Cerebellar cortex (tissue), 1 donor: Measurements from ENCODE around the gene GK.
A peak's percentile ranks its signal among the peaks of the same experiment; 100 is the strongest.
"Not testable (repeated sequence)": the region's sequence is repeated elsewhere in the genome, so short reads cannot be mapped to it uniquely, and the experiment has no call there.

ENCODE experiments used
- DNase-seq: peaks from one replicate; pipeline ENCODE4 v3.0.0-alpha.2; 2015; ENCODE audit warnings: low spot score

GK gene

DNA sequence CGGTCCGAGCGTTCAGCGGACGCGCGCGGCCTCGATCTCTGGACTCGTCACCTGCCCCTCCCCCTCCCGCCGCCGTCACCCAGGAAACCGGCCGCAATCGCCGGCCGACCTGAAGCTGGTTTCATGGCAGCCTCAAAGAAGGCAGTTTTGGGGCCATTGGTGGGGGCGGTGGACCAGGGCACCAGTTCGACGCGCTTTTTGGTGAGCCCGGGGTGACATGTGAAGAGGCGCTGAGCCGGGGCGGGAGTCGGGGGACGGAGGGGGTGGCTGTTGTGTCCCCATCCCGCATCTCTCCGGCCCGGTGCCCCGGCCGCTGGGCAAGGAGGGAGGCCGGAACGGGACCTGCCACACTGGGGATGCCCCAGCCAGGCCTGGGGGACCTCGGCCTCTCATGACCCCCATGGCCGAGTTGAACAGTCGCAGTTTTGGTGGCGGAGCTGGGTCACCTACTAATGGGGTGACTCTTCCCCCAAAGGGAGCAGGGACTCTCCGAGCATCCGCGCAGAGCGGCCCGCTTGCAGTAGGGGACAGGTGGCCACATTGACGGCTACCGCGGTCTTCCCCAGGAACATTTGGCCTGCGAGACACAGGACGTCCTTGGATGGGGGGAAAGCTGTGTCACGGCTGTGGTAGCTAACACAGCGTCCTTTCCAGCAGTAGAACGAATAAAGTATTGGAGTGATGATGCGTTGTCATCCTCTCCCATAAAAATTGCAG, at the start of gene GK:
GK (plus strand) TSS at position 9 of the 717 bp plus-strand sequence; CDS start at position 124, 115 bp downstream.
- peak; percentile 33 for DNase-seq

DNA sequence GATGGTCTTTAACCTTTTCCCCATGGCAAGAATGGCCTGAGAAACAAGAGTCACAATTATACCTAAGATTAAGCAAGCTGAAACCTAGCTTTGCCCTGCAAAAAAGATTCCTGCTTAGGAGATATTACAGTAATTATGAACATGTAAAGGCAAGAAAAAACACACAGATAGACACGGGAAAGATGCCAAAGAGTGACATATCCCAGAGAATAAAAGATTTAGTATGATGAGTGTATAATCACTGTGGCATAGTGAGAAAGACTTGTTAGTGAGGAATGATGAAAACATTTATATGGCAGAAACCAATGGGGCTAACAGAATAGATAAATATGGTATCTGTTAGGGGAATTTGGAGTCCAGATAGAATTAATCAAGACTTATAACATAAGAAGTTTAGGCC, 46.1 kb upstream of the GK start:
- DNase-seq: no peak

DNA sequence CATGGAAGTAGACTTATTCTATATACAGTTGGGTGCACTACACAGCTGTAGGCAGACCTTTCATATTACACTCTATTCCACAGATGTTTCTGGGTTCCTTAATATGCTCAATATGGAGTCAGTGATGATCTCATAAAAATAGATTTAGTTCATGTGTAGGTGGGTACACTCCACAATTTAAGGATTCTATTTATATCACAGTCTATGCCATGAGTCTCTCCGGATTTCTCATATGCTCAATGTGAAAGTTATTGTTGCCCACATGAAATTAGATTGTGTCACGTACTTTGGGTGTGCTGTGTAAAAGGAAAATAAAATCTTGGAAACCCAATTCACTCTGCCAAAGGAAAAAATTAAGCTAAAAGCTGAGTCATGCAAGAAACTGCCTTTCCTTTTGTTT, 43.2 kb upstream of the GK start:
- DNase-seq: no peak

DNA sequence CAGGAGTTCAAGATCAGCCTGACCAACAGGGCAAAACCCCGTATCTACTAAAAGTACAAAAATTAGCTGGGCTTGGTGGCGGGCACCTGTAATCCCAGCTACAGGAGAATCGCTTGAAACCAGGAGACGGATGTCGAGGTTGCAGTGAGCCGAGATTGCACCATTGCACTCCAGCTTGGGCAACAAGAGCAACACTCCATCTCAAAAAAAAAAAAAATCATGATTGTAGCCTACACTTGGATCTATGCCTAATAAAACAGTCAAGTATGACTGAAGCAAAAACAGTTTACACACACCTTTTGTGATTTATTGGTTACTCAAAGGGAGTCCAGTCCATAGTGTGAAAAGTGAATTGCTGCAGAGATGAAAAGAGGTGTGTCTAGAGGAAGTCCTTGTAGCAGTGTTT, 41.0 kb upstream of the GK start:
- no peak for DNase-seq

DNA sequence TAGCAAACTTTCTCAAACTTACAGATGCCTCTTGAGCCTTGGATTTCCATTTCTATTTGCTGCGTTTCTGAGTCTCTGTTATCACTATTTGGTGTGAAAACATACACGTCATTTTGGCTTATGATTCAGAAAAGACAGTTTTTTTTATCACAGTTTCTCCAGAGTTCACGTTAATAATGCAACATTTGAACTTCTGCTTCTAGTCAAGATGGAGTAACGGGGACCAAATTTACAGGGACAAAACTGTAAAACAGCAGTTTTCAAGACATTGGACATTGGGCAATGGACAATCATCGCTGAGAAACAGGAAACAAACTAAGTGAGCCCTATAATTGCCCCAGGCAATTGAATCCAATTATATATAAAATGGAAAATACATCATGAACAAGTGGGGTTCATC, 39.5 kb upstream of the GK start:
- DNase-seq: no peak

DNA sequence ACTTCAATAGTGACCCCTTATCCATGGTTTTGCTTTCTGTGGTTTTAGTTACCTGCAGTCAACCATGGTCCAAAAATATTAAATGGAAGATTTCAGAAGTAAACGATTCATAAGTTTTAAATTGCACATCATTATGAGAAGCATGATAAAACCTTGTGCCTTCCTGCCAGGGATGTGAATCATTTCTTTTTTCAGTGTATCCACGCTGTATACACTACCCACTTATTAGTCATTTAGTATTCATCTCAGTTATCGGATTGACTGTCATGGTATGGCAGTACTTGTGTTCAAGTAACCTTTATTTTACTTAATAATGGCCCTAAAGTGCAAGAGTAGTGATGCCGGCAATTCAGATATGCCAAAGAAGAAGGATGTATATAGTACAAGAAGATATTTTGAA, 38.0 kb upstream of the GK start:
- DNase-seq: no peak

DNA sequence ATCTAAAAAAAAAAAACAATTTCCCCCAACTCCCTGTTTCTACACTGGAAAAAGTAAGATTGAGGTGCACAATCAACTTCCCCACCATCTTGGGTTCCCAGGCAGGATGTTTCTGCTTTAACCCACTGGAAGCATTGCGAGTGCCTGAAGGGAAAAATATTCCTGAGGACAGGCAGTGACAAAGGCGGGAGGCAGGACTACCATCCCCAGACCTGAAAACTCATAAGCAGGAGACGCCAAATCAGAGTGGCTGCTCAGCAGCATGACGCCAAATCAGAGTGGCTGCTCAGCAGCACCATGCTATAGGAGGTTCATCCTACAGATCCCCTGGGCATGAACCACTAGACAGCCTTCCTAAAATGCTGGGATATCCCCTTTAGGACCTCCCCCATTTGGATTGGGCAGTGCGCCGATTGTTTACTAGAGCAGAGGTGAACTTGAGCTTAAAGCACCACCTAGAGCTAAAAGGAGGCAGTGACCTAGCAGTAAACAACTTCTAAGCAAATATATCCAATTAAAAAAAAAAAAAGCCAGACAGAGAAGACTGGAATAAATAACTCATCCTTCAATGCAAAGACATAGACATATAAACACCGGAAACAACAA, 35.0 kb upstream of the GK start:
- DNase-seq: no peak

DNA sequence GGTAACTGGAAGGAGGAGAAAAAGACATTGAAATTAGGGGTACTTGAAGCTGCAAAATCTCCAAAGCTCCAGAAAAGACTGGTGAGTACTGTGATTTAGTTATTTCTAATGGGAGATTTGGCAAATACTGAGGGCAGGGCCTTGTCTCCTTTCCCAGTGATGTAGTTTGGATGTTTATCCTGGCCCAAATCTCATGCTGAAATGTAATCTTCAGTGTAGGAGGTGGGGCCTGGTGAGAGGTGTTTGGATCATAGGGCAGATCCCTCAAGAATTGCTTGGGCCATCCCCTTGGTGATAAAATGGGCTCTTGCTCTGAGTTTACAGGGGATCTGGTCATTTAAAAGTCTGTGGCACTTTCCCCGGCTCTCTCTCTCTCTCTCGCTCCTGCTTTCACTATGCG, 33.1 kb upstream of the GK start:
- DNase-seq: no peak

DNA sequence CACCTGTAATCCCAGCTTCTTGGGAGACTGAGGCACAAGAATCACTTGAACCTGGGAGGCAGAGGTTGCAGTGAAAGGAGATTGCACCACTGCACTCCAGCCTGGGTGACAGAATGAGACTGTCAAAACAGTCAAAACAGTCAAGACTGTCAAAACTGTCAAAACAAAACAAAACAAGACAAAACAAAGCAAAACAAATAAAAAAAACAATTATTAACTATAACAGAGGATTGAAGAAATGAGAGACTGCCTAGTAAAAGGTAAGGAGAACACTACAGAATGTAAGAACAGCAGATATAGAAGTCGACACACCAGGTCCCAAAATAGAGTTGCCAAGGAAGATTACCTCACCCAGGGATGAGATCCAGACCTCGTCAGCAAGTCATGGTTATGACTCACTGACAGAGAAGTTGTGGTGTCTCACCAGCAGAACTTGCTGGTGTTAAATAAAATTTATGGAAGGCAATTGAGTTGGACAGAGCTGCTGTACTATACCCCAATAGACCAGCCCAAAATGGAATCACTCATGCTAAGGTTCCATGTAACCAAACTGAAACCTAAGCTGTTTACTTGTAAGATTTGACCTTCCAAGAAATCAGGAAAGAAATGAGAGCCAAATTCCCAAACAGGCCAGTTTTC, 32.1 kb upstream of the GK start:
- no peak for DNase-seq

DNA sequence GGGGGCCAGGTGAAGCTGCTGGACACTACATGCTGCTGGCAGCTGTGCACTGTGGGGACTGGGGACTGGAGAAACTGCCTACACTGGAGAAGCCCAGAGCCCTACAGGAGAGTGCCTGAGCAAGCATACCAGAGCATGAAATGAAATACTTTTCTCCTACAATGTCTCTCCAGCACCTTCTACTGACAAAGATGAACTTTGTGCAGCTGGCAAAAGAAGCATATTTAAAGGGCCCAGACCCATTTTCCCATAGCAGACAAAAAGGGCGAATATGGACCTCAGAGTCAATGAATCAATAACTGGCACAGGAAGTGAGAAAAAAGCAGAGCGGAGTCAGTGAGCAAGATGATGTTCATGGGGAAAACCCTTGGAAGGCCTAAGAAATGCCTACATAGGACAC, 30.9 kb upstream of the GK start:
- DNase-seq: no peak

DNA sequence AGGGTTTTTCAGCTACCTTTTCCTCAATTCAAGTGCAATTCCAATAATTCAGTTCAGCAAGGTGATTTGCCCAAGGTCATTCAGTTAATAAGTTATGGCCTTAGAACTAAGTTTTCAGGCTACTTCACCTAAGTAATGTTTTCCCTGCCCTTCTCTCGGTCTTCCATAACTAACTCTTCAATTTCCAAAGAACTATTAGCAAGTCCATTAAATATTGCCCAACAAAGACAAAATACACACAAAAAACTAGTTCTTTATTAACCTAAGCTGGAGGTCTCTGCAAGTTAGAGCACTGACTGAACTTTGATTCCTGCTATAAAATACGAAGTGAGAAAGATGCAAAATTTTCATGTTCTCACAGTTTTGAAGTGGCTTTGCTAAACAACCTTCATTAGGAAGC, 26.8 kb upstream of the GK start:
- no peak for DNase-seq

DNA sequence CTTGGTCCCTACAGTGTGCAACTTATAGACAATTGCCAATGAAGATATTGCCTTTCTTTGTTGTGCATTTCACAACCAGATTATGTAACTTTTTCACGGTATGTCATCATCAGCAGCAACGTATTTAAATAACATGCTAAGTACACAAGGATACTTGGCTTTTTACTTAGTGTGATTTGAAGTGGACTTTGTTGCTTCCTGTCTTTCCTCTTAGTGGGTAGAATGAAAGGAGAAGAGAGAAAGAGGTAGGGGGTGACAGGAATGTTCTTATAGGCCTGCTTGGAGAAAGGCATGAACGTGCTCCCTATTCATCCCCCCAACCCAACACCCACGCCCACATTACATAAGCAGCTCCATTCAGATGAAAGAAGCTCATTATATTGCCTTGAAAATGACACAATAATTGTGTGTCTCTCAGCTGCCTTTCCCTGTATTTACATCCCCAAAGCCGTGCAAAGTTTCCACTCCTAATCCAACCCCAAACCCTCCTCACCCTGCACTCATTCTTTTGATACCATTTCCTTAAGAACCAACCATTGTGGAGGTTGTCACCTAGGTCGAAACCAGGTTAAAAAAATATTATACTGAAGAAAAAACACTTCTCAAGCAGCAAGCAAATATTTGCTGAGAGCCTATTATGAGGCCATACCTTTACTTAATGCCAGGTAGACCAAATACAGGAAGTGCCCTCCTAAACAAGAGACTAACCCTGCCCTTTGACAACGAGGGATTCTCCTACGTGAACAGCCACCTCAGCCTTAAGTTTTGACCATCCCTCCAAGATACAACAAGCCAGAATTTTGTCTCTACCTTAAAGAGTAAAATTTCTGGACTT, 25.2 kb upstream of the GK start:
- DNase-seq: no peak

DNA sequence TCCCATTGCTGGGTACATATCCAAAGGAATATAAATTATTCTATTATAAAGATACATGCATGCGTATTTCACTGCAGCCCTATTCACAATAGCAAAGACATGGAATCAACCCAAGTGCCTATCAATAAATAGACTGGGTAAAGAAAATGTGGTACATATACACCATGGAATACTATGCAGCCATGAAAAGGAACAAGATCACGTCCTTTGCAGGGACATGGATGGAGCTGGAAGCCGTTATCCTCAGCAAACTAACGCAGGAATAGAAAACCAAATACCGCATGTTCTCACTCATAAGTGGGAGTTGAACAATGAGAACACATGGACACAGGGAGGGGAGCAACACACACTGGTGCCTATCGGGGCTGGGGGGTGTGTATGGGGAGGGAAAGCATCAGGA, 19.2 kb upstream of the GK start:
- DNase-seq: not testable (repeated sequence)

DNA sequence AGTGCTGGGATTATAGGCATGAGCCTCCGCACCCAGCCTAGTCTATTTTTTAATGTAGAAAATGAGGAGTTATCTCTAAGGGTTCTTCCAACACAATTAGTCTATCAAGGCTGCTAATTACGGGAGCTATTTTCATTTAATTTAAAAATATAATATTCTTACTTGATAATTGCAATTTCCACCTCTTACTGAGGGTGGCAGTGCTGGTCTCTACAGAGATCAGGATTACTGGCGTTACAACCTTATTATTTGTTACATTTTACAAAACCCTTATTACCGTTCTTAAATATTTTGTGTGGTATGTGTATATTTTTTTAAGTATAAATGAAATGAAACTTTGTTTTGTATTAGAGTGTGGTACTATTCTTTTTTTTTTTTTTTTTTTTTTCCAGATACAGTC, 17.6 kb upstream of the GK start:
- no peak for DNase-seq

DNA sequence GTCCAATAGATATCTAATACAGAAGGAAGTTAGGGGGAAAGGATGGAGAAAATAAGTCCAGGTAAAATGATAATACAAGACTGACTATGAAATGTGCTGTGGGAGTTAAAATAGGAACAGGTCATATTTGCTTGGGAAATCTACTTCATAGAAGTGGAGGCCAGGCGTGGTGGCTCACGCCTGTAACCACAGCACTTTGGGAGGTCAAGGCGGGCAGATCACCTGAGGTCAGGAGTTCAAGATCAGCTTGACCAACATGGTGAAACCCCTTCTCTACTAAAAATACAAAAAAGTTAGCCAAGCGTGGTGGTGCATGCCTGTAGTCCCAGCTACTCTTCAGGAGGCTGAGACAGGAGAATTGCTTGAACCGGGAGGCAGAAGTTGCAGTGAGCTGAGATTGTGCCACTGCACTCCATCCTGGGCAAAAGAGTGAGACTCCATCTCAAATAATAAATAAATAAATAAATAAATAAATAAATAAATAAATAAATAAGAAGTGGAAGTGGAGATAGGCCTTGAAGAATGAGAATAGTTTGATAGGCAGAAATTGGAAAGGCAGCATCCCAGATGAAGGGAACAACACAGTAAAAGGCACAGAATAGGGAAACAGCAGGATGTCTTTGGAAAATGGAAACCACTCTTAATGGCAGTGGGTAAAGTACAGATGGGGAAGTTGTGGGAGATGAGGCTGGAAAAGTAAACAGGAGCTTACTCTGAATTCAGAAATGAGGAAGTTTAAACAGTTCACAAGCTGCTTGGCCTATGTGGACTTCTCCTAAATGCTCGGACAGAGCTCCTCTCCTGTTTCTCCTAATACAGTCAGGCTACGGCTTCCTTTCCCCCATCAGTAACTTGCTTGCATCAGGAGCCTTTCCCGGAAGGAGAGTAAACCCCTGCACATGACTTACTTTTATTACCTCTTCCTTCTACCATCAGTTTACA, 15.1 kb upstream of the GK start:
- DNase-seq: no peak

DNA sequence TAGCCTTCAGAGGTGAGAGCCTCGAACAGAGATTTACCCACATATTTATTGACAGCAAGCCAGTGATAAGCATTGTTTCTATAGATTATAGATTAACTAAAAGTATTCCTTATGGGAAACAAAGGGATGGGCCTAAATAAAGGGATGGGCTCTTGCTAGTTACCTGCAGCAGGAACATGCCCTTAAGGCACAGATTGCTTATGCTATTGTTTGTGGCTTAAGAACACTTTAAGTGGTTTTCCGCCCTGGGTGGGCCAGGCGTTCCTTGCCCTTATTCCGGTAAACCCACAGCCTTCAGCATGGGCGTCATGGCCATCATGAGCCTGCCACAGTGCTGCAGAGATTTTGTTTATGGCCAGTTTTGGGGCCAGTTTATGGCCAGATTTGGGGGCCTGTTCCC, 13.5 kb upstream of the GK start:
- DNase-seq: not testable (repeated sequence)

DNA sequence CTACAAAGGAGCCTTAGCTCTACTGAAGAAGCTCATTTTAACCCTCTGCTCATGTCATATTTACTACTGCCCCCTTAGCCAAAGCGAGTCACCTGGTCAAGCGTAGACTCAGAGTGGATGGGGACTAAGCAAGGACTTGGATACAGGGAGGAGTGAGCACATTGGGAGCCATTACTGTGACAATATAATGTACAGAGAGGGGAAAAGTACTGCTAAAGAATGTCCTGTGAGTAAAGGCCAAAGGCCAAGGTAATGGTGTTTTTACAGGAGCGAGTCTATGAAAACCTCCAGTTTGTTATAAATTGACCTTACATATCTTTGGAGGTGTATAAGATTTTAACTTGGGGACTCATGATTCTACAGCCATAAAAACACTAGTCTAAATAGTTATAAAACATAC, 10.6 kb upstream of the GK start:
- DNase-seq: no peak

DNA sequence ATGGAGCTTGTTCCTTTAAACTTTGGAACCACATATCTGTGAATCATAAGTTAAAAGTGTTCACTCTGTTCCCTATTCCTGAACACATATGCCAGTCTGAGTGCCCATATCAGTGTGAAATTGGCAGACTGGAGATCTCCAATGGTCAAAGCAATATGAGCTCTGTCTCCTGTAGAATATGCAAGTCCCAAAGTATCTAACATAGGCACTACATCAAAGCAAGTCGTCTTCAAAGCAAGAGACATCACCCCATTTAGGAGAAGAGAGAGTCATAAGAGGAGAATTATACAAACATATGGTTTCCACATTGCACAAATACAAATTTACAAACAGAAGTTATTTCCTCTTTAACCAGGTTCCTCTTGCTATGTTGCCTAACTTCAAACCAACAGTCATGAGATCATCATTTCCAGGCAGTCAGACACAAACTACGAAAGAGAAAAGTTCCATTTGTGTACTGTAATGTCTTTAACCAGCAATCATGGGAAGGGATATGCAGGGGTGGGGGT, 9.9 kb upstream of the GK start:
- DNase-seq: no peak

DNA sequence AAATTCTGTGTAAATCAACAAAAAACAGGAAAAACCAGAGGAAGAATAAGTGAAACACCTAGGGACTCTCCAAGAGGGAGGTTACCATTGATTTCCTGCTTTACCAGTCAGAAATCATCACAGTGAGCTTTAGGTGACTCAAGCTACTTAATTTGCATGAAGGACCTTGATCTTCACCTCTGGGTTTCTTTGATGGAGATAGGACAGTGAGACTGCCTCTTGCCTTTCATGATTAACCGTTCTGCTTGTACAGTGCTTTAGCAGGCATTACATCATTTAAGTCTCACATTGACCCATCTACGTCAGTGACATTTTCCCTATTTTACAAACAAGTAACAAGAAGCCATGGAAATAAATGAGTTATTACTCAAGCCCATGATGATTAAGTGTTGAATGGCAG, 3.4 kb upstream of the GK start:
- DNase-seq: no peak

DNA sequence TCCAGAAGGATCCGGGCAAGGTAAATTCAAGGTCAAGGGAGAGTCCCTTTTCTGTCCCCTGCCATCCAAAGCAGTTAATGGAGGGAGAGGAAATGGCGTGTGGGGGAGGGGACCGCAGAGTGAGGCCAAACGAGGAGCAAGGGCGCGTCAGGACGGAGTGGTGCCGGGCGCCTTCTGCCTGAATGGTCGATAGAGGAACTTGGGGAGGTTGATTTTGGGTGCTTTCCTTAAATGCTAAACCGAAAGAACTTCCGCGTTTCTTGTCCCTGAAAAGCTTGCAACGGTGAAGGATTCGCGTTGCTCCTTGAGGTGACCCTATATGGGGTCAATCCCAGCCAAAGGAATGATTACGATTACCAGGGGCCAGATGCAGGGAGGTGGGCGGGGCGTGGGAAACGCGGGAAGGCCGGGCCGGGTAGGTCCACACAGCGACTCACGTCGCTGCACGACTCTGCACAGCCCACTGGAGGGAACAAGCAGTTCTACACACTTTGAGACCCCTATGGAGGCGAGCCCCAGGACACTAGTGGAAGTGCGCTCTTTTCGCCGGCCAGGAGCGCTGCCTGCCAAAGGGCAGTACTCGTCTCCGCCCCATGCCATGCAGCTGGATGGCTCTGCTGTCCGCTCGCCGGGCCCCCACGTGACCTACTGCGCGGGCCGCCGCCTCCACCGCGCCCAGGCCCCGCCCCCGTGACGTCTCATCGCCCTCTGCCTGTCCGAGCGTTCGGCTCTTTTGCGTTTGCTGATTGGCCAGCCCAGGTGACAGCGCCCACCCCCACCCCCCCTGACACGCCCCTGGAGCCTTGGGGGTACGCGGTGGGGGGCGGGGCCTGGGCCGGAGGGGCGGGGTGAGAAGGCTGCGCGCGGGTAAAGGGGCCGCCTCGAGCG, 452 bp upstream of the GK start:
- DNase-seq: peak; percentile 90
